Vagina (tissue), 2 donors: Measurements from ENCODE around the gene UMODL1.

ENCODE experiments used
- CTCF ChIP-seq, 3 experiments: fragments of 450-650 bp in 2 of 3; fragments of 200-600 bp in 1 of 3; sonication (generic) in 1 of 3; IDR thresholded peaks; one replicate each; pipeline ENCODE4 v1.5.1; 2017 to 2019; ENCODE audit warnings: antibody characterized with exemption in 3 of 3, mild to moderate bottlenecking in 2 of 3, moderate library complexity in 2 of 3
- POLR2A ChIP-seq, 2 donors: fragments of 450-650 bp; IDR thresholded peaks; one replicate each; pipeline ENCODE4 v1.6.1; 2017; ENCODE audit warnings: antibody characterized with exemption in 2 of 2, mild to moderate bottlenecking in 2 of 2, moderate library complexity in 2 of 2
- POLR2AphosphoS5 ChIP-seq, 2 donors: sonication (generic); formaldehyde crosslinking; IDR thresholded peaks; one replicate each; pipeline ENCODE4 v1.9.0; 2017; ENCODE audit warnings: antibody characterized with exemption in 2 of 2, mild to moderate bottlenecking in 2 of 2, low read depth in 1 of 2; ENCODE audit not compliant: insufficient read depth in 1 of 2

GRCh38 chr21:42110691-42111469 lies 39.8 kb downstream of the UMODL1 start:
- TF ChIP-seq CTCF (IDR thresholded peaks at IDR 0.05) (no peak), POLR2A (IDR thresholded peaks at IDR 0.05) (no peak), POLR2AphosphoS5 (IDR thresholded peaks at IDR 0.05; ENCODE audit: insufficient read depth in 1 of 2, low read depth in 1 of 2) (no peak)
